ENCODE measurements around the gene THAP5.
A peak's percentile ranks its signal among the peaks of the same experiment; 100 is the strongest.
"Not testable (repeated sequence)": the region's sequence is repeated elsewhere in the genome, so short reads cannot be mapped to it uniquely, and the experiment has no call there.

THAP5 gene

GRCh38 chr7:108584211-108584610 is 14.7 kb upstream of the THAP5 start:
- no peak for DNase-seq (ENCODE audit: low spot score)

- DNase-seq (ENCODE audit: low spot score): peak; percentile 22
Measured at GRCh38 chr7:108581655-108582491, 12.4 kb upstream of the THAP5 start.

GRCh38 chr7:108580298-108580697 is 10.8 kb upstream of the THAP5 start:
- no peak for DNase-seq (ENCODE audit: low spot score)

- no peak for DNase-seq (ENCODE audit: low spot score)
Measured at GRCh38 chr7:108578937-108579336, 9.4 kb upstream of the THAP5 start.

GRCh38 chr7:108576116-108576515 is 6.6 kb upstream of the THAP5 start:
- no peak for DNase-seq (ENCODE audit: low spot score)

- no peak for DNase-seq (ENCODE audit: low spot score)
Measured at GRCh38 chr7:108575156-108575555, 5.7 kb upstream of the THAP5 start.

GRCh38 chr7:108572480-108572879 is 3.0 kb upstream of the THAP5 start:
- no peak for DNase-seq (ENCODE audit: low spot score)

GRCh38 chr7:108570146-108570755 is 745 bp upstream of the THAP5 start:
- DNase-seq (ENCODE audit: low spot score): peak; percentile 32

- no peak for DNase-seq (ENCODE audit: low spot score)
Measured at GRCh38 chr7:108568801-108569380, 615 bp downstream of the THAP5 start.

- no peak for DNase-seq (ENCODE audit: low spot score)
Measured at GRCh38 chr7:108565987-108566386, 3.5 kb downstream of the THAP5 start.

GRCh38 chr7:108561047-108561619 is 8.4 kb downstream of the THAP5 start:
- DNase-seq (ENCODE audit: low spot score): no peak

- DNase-seq (ENCODE audit: low spot score): no peak
Measured at GRCh38 chr7:108559253-108559652, 10.3 kb downstream of the THAP5 start.

GRCh38 chr7:108557617-108558016 is 11.9 kb downstream of the THAP5 start:
- no peak for DNase-seq (ENCODE audit: low spot score)

GRCh38 chr7:108557191-108557590 is 12.3 kb downstream of the THAP5 start:
- DNase-seq (ENCODE audit: low spot score): no peak

- not testable (repeated sequence) for DNase-seq (ENCODE audit: low spot score)
Measured at GRCh38 chr7:108556665-108557064, 12.8 kb downstream of the THAP5 start.

GRCh38 chr7:108548141-108548896 is 21.2 kb downstream of the THAP5 start:
- DNase-seq (ENCODE audit: low spot score): not testable (repeated sequence)

GRCh38 chr7:108541478-108541877 is 28.0 kb downstream of the THAP5 start:
- DNase-seq (ENCODE audit: low spot score): no peak

- DNase-seq (ENCODE audit: low spot score): not testable (repeated sequence)
Measured at GRCh38 chr7:108538685-108539084, 30.8 kb downstream of the THAP5 start.

- DNase-seq (ENCODE audit: low spot score): not testable (repeated sequence)
Measured at GRCh38 chr7:108538236-108538635, 31.3 kb downstream of the THAP5 start.

- DNase-seq (ENCODE audit: low spot score): no peak
Measured at GRCh38 chr7:108537229-108537628, 32.3 kb downstream of the THAP5 start.

- no peak for DNase-seq (ENCODE audit: low spot score)
Measured at GRCh38 chr7:108535744-108536143, 33.8 kb downstream of the THAP5 start.

GRCh38 chr7:108535257-108535656 is 34.2 kb downstream of the THAP5 start:
- DNase-seq (ENCODE audit: low spot score): no peak
